Posterior cingulate gyrus (tissue), 11 donors: ENCODE results near the gene ZNF397.

Experiments
- DNase-seq, 10 donors: peaks; one replicate each; pipeline versions ENCODE4 v3.0.0 to v3.0.0-alpha.2; 2020 to 2021; ENCODE audit warnings: mixed read lengths in 3 of 10
- intact Hi-C: fragments of 100-400 bp; cut with DNase I; formaldehyde crosslinking; loops from one replicate; pipeline ENCODE4 v1.15.1; 2023

Gene ZNF397

DNA sequence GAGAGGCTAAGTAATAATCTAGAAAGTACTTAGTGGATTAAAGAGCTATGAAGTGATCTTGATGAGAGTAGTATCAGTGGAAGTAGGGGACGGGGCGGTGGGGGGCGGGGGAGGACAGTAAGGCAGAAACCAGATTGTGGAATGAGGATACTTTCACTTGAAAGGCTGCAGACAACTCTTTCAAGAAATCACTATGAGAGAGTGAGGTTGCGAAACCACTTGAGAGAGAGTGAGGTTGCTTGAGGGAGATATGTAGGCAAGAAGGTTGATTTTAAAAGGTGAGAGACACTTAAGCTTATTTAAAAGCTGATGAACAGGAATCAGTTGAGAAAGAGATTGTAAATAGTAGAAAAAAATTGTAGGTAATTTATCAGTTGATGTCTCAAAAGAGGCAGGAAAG lies 3.8 kb downstream of the ZNF397 start:
- no peak for DNase-seq
- intact Hi-C loops: loop anchor here (5.0 kb wide), 1 partner anchor 98 kb away; the partner anchor contains the start of gene ZNF24

DNA sequence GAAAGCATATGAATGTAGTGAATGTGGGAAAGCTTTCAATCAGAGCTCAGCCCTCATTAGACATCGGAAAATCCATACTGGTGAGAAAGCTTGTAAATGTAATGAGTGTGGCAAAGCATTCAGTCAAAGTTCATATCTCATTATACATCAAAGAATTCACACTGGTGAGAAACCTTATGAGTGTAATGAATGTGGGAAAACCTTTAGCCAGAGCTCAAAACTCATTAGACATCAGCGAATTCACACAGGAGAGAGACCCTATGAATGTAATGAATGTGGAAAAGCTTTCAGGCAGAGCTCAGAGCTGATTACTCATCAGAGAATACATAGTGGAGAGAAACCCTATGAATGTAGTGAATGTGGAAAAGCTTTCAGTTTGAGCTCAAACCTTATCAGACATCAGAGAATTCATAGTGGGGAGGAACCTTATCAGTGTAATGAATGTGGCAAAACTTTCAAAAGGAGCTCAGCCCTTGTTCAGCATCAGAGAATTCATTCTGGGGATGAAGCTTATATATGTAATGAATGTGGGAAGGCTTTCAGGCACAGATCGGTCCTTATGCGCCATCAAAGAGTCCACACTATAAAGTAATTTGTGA lies 5.0 kb downstream of the ZNF397 start:
- intact Hi-C loops: no loop called here
- DNase-seq: no peak

- DNase-seq: no peak
- intact Hi-C loops: no loop called here
Observed at GRCh38 chr18:35246831-35247230, 6.0 kb downstream of the ZNF397 start.

DNA sequence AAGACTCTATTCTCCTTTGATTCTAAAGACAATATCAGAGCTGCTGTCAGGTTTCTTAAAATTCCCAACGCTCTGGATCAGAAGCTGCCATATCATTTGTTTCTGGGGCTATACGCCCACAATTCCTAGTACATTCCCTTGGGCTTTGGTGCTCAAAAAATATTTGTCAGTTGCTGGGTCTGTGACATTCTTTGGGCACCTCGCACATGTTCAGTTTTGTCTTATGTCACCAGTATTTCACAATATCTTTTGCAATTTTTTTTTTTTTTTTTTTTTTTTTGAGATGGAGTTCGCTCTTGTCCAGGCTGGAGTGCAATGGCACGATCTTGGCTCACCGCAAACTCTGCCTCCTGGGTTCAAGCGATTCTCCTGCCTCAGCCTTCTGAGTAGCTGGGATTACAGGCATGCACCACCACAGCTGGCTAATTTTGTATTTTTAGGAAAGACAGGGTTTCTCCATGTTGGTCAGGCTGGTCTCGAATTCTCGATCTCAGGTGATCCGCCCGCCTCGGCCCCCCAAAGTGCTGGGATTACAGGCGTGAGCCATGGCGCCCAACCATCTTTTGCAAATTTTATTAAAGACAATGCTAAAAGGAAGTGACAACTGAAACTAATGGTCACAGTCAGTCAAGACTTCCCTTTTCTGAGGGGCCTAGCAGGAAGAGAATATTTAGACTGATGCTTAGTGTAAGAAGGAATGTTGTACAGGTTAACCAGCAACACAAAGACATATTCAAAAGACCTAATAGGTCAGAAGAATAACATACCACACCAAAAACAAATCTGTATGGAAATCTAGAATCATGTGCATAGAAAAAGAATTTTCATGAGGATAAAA lies 6.8 kb downstream of the ZNF397 start:
- DNase-seq: no peak
- intact Hi-C loops: no loop called here

DNA sequence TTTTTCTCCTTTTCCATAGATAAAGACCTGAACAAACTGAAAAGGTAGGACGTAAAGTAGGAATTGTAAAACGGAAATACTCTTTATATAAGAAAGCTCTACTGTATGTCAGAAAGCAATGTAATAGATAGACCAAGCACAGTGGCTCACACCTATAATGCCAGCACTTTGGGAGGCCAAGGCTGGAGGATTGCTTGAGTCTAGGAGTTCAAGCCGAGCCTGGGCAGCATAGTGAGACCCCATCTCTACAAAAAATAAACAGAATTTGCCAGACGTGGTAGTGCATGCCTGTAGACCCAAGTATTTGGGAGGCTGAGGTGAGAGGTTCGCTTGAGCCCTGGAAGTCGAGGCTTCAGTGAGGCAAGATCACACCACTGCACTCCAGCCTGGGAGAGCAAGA lies 7.6 kb downstream of the ZNF397 start:
- intact Hi-C loops: no loop called here
- no peak for DNase-seq

DNA sequence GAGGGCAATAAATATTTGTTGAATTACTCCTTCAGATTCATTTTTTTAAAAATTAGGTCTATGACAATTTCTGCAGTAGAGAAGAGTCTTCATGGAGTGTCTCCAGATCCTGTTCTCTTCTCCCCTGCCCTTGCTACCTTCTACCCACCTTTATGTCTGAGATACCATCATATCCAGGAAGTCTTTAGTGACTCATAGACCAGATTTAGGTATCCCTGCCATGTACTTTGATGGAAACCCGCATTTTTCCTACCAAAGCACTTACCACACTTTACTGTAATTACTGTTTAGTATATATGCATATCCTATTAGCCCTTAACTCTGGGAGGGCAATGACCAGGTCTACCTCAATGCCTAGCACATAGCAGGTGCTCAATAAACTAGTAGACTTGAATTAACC lies 11.6 kb downstream of the ZNF397 start:
- intact Hi-C loops: no loop called here
- DNase-seq: no peak

GRCh38 chr18:35253655-35254287 lies 12.9 kb downstream of the ZNF397 start:
- intact Hi-C loops: no loop called here
- DNase-seq: no peak

DNA sequence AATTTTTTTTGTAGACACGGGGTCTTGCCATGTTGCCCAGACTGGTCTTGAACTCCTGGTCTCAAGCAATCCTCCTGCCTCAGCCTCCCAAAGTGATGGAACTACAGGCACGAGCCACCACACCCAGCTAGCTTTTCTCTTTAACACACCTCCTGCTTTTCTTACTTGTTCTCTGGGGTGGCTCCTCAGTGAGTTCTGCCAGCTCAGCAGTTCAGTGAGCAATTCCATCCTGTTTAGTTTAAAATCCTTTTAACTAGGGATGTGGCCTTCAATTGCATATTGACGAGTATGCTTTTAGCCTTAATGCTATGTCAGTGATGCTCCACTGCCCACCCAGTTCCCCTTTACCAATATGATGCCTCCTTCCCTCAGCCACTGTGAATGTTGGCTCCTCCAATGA lies 16.1 kb downstream of the ZNF397 start:
- intact Hi-C loops: no loop called here
- no peak for DNase-seq

DNA sequence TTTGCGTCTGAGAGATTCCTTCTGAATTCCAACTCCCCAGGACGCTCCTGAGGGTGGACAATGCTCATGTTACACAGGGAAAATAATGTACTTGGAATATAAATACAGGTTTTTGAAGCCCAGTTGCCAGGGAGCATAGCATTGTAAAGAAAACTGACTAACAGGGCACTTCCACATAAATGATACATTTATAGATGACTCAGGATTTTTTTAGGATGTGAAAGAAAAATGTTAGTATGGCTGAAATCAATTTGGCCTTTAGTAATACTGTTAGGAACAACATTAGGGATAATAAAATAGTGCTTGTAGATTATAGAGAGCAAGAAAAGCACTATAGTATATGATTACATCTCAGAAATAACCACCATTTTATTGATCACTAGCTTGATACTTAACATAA lies 23.6 kb downstream of the ZNF397 start:
- intact Hi-C loops: no loop called here
- DNase-seq: no peak

DNA sequence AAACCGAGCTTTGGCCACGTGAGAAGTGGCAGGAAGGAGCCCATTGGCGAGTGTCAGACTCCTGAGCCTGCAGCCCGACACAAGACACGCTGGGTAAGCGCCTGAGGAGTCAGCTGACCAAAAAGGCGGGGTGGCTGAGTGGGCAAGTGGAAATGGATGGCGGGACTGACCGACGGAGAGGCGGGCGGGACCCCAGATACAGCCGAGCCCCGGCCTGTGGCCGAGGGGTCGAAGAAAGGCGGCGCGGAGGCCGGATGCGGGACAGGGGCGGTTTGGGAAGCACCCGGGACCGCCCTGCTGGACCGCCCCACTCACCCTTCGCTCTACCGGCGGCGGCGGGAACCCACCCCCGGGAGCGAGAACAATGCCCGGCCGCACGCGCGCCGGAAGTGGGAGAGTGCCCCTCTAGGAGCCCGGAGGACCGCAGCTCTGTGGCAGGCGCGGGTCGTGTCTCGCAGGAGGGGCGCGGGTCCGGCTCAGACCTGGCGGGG lies 26.4 kb downstream of the ZNF397 start:
- DNase-seq: peak; percentile 61 to 96 (median 78)
- intact Hi-C loops: loop anchor here (1.0 kb wide), 1 partner anchor 26 kb away; the partner anchor contains the start of gene ZNF397

DNA sequence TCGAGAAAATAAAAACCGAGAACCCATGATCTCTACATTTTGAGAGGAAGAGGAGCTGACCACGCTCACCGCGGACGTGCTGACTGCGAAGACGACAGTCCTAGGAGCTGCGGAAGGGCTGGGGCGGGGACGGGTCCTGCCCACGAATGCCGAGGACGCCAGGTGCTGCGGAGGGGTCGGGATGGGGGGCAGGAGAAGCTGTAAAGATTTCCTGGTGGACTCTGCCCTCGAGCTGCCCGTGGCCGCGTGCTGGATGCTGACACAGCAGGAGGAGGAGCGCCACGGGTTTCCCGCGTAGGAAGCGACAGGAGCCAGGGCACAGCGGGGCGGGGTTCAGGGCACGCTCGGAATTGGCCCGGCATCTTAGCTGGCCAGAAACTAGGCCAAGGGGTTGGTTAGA lies 27.0 kb downstream of the ZNF397 start:
- intact Hi-C loops: loop anchor here (1.0 kb wide), 1 partner anchor 27 kb away; the partner anchor contains the start of gene ZNF397
- DNase-seq: peak in 2 of 10 donors; percentile 74 to 84

GRCh38 chr18:35268821-35269220 lies 28.0 kb downstream of the ZNF397 start:
- intact Hi-C loops: no loop called here
- no peak for DNase-seq

- intact Hi-C loops: no loop called here
- DNase-seq: no peak
Observed at GRCh38 chr18:35271656-35272055, 30.8 kb downstream of the ZNF397 start.

GRCh38 chr18:35276267-35276666 lies 35.4 kb downstream of the ZNF397 start:
- intact Hi-C loops: no loop called here
- no peak for DNase-seq

DNA sequence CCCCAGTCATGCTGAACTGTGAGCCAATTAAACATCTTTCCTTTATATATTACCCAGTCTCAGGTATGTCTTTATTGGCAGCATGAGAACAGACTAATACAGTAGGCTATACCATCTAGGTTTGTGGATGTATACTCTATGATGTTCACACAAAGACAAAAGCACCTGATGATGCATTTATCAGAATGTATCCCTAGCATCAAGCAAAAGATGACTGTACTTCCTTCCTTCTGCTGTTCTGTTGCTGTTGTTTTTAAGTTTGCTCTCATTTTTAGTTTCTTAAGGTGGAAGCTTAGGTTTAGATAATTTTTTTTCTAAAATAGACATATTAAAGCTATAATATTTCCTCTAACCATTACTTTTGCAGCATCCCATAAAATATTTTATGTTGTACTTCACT lies 36.8 kb downstream of the ZNF397 start:
- intact Hi-C loops: no loop called here

DNA sequence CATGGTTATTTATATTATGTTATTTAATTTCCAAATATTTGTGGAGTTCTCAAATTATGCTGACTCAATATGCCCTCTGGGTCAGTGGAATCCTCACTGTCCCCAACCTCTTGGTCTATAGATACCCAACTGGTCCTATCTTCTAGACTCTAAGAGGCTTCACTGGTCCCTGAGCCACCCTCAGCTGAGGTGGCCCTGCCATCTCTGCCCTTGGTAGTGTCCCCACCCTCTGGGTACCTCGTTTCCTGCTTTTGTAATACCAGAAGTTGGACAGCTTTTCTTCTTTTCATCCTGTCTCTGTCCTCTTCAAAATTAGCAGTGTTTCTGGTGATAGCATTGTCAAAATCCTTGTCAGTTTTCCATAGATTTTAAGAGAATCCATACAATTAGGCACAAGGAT lies 37.3 kb downstream of the ZNF397 start:
- no peak for DNase-seq
- intact Hi-C loops: no loop called here

More for the DNA sequence above, 36.8 kb downstream of the ZNF397 start:
- no peak for DNase-seq

DNA sequence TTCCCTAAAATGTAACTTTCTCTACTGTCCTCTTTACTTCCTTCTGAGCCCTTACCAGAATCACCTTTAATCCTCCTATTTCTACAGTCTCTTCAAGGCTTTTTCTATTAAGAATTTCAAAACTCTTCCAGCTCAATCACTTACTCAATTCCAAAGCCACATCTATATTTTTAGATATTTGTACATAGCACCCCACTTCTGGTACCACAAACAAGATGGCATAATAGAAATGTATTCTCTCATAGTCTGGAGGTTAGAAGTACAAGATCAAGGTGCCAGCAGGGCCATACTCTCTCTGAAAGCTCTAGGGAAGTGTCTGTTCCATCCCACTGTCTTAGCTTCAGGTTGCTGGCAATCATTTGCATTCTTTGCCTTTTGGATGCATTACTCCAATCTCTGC lies 38.1 kb downstream of the ZNF397 start:
- intact Hi-C loops: no loop called here
- DNase-seq: no peak

DNA sequence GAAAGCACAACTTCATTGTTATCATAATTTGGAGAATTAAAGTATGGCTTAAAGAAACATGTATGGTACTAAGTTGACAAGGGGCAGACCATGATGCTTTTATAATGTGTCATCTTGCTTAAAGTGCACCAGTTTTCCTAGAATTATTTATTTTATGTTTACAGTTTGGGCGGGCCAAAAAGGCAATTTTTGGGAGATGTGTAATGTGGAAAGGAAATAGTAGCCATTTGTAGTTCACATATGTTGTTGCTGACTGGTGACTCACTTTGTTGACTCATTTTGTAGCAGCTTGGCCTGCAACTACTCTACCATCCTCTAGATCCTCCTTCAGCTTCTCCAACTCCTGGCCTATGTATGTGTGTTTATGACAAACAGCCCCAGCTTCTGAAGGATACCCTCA lies 41.5 kb downstream of the ZNF397 start:
- no peak for DNase-seq
- intact Hi-C loops: no loop called here

DNA sequence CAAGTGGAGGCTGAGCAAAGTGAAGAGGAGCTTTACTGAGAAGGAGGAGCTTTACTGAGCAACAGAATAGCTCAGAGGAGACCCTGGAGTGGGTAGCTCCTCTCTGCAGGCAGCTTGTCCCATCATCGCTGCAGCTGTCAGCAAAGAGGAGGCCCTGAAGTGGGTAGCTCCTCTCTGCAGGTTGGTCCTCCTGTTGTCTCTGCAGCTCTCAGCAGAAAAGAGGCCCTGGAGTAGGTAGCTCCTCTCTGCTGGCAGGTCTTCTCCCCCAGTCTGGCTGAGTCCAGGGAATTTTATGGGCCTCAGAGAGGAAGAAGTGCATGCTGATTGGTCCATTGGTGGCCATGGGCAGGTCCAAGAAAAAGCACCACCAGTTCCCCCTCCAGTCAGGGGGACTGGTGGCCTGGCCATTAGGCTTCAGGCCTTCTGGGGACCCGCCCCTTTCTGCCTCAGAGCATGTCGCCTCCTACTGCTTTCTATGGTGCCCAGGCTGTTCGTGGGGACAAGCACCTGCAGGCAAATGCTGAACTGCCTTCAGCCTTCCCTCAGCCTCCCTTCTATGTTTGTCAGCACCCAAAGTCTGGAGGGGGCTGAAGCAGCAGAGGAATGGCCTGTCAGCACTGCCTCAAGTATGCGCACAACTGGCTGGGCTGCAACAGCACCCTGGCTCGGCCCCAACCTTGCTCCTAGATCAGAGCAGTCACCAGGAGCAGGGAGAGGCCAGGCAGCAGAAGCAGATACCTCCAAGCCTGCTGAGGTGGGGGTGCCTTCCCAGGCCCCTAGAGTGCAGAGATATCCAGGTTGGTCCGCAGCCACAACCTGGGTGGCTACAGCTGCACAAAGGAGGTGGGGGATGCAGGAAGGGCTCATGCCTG lies 43.3 kb downstream of the ZNF397 start:
- DNase-seq: no peak
- intact Hi-C loops: no loop called here

DNA sequence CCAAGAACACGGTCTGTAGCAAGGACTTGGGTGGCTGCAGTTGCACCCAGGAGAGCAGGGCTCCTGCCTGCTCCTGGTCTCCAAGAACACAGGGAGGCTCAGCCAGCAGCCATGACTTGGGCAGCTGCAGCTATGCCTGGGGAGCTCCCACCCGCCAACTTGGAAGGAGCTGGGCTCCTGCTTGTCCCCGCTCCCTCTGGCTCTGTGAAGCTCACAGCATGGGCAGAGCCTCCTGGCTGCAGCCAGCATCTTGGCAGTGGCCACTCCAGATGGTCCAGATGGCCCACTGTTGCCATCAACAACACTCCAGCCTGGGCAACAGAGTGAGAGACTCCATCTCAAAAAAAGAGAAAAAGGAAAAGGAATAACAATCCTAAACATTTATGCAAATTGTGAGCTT lies 44.0 kb downstream of the ZNF397 start:
- intact Hi-C loops: no loop called here

More for the DNA sequence above, 44.0 kb downstream of the ZNF397 start:
- DNase-seq: peak in 1 of 10 donors; percentile 64
